Activated CD4-positive, alpha-beta T cell treated with anti-CD3 and anti-CD28 coated beads, Interleukin-2, Interleukin-4, amounts not matched to agents 100 ng/mL and 50 ng/mL, durations not matched to agents 16 hours and 8 hours (primary cell): ENCODE measurements around the gene PSAPL1.

ENCODE experiments used
- DNase-seq: peaks from one replicate; pipeline ENCODE4 v3.0.0-alpha.2; 2020; ENCODE audit warnings: low spot score

Gene PSAPL1, protein sequence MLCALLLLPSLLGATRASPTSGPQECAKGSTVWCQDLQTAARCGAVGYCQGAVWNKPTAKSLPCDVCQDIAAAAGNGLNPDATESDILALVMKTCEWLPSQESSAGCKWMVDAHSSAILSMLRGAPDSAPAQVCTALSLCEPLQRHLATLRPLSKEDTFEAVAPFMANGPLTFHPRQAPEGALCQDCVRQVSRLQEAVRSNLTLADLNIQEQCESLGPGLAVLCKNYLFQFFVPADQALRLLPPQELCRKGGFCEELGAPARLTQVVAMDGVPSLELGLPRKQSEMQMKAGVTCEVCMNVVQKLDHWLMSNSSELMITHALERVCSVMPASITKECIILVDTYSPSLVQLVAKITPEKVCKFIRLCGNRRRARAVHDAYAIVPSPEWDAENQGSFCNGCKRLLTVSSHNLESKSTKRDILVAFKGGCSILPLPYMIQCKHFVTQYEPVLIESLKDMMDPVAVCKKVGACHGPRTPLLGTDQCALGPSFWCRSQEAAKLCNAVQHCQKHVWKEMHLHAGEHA

GRCh38 chr4:7434766-7435150 lies at the start of gene PSAPL1:
Gene PSAPL1 (minus strand): TSS chr4:7434930. CDS start chr4:7434879, 51 bp downstream.
- no peak for DNase-seq

GRCh38 chr4:7481227-7481626 lies 46.5 kb upstream of the PSAPL1 start:
- no peak for DNase-seq

GRCh38 chr4:7480423-7480822 lies 45.7 kb upstream of the PSAPL1 start:
- DNase-seq, result no peak

DNA sequence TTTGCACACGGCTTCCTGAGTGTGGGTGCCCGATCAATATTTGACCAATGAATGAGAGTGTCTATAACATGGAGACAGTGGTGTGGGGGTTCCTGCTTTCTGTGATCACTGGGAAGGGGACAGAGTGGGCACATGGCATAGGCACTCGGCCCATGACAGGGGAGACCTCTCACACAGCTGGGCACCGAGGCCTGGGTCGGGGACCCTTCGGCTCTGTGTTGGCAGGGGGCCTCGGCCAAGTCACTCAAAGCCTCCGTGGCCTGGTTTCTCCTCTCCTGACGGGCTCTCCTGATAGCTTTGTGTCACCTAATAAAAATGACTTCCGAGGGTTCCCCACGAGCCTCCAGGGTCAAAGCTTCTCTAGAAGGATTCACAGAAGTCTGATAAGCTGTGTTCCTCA lies 43.9 kb upstream of the PSAPL1 start:
- no peak for DNase-seq

DNA sequence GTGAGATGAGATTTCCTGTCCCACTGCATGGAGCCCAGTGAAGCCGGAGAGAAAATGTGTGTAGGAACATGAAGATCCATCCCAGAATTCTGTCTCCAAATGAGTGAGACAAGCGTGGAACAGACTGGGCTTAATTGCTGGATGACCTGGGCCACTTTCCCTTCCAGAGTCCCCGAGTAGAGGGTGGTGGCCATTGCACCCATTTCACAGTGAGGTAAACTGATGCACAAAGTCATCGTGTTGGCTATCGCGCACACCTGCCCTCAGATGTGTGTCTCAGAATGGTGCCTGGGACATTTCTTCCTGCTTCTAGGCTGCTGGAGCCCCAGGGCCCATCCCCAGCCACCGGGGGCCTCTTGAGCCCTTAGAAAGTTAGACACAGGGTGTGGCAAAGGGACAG lies 43.0 kb upstream of the PSAPL1 start:
- no peak for DNase-seq

GRCh38 chr4:7476820-7477219 lies 42.1 kb upstream of the PSAPL1 start:
- no peak for DNase-seq

DNA sequence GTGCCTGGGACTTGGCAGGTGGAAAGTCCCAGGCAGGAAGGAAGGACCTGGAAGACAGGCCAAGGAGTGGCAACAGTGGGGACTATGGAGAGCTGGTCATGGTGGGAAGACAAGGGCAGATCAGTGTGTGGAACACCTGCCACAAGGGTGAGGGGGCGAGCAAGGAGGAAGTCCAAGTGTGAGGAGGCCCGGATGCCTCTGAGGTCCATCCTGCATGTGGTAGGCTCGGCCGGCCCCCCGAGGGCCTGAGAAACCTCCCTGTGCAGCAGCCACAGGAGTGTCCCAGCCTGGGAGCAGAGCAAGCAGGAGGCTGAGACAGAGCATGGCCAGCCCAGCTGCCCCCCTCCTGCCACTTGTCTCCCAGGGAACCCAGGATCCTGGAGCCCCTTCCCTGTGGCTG lies 40.5 kb upstream of the PSAPL1 start:
- no peak for DNase-seq

- DNase-seq, result no peak
Measured at GRCh38 chr4:7474320-7474719, 39.6 kb upstream of the PSAPL1 start.

DNA sequence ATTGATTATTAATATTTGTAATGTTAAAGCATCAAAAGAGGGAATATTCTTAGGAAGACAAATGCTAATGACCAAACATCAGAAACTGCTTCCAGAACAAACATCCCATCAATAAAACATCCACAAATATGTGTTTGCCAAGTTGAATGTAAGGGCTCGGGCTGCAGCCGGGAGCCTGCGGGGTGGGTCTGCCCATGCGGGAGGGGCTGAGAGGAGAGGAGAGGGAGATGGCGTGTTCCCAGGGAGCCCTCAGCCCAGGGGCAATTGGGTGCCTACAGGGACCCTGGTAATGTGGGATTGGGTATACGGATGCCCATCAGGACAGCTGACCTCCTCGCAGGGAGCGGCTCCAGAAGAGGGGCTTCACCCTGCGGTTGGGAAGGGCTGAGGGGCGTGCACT lies 38.4 kb upstream of the PSAPL1 start:
- DNase-seq, result no peak

- no peak for DNase-seq
Measured at GRCh38 chr4:7472442-7473013, 37.8 kb upstream of the PSAPL1 start.

DNA sequence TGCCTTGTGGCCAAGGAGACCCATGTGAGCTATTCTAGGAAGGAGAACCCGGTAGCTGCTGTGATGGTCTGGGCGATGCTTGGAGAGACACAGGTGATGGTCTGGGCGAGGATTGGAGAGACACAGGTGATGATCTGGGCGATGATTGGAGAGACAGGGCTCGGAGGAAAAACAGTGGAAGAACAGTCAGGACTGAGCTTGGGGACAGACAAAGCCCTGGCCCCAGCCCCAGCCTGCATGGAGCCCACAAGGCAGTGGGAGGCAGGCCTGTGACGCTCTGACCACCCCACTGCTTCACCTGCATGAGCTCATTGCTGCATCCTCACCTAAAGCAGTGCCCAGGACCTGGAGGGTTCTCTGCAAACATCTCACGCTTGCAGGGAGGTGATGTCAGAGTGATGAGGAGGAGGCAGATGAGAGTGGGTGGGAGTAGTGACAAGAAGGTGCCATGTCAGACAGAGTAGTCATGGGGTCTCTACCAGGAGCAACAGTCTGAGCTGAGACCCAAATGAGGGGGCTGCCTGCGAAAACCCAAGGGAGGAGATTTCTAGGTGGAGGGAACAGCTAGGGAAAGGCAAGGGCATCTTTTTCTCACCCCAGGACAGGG lies 35.9 kb upstream of the PSAPL1 start:
- no peak for DNase-seq

GRCh38 chr4:7470111-7470510 lies 35.4 kb upstream of the PSAPL1 start:
- no peak for DNase-seq

DNA sequence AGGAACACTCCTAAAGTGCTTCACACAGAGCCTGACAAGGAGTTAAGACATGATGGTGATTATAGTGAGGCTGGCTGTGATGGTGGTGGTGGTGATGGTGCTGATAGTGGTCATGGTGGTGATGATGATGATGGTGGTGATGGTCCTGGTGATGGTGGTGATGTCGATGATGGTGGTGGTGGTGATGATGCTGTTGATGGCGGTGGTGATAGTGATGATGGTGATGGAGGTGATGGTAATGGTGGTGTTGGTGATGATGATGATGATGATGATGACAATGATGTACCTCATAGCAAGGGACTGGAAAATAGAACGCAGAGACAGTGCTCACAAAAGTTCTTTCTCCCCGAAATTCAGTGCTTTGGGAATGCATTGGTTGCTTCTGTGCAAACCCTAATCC lies 34.3 kb upstream of the PSAPL1 start:
- DNase-seq, result no peak

GRCh38 chr4:7467471-7467870 lies 32.7 kb upstream of the PSAPL1 start:
- DNase-seq, result no peak

DNA sequence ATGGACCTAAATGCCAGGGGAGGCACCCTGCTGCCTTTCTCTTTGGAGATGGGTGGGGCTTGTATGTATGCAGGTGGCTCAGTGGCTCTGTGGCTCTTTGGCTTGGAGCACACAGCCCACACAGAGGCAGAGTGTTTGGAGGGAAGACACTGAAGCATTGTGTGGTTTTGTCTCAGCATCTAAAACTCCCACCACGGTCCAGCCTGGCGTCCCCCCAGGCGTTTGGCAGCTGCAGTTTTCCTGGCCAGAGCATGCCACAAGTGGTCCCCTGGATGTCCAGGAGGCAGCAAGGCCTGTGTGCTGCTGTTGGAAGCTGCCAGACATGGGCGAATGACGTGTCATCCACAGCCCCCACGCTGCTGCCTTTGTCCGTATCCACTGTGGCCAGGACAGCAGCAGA lies 32.2 kb upstream of the PSAPL1 start:
- DNase-seq, result no peak

DNA sequence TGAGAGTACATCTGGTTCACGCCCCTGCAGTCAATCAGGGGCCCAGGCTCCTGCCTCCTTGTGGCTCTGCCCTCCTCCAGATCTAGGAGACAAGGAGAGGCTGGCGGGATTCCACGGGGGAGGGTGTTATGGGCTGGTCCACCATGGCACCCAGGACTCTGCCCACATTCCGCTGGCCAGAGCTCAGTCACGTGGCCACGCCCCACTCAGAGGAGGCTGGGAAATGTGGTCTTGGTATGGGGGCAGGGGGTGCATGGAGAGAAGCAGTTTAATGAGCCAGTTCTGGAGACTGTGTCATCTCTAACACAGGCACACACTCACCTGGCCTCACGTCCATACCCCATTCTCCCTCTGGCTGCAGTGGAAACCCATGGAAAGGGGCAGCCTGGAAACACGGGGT lies 31.5 kb upstream of the PSAPL1 start:
- DNase-seq, result no peak

DNA sequence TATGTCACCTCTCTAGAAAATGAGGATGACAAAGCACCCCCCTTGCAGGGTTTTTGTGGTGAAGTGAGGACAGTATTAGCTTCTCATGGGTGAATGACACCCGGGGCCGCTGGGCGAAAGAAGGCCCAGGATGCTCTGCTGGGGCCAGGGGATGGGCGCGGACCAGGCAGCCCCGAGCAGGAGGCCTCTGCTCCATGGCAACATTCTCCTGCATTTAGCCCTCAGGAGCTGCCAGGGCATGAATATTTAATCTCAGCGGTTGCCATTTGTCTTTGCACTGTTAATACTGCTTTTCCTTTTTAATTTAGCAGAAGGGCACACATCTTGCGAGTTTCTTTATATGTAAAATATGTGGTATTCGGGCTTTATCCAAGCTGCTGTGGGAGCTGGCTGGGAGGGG lies 30.3 kb upstream of the PSAPL1 start:
- DNase-seq, result no peak

DNA sequence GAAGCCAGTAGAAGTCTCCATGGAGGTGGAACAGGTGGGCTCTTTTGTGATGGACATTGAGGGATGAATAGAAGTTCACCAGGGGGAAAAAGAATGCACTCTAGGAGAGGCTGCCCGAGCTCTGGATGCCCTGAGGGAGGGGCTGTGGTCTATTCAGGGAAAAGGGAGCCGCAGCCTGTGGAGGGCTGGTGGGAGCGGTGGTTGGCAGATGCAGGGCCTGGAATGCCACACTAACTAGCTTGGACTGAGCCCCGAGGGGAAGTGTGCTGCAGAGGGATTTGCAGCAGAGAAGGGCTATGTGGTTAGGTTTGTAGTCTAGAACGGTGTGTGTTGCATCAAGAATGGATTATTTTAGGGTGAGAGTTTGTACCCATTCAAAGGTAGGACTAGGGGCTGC lies 29.5 kb upstream of the PSAPL1 start:
- no peak for DNase-seq

DNA sequence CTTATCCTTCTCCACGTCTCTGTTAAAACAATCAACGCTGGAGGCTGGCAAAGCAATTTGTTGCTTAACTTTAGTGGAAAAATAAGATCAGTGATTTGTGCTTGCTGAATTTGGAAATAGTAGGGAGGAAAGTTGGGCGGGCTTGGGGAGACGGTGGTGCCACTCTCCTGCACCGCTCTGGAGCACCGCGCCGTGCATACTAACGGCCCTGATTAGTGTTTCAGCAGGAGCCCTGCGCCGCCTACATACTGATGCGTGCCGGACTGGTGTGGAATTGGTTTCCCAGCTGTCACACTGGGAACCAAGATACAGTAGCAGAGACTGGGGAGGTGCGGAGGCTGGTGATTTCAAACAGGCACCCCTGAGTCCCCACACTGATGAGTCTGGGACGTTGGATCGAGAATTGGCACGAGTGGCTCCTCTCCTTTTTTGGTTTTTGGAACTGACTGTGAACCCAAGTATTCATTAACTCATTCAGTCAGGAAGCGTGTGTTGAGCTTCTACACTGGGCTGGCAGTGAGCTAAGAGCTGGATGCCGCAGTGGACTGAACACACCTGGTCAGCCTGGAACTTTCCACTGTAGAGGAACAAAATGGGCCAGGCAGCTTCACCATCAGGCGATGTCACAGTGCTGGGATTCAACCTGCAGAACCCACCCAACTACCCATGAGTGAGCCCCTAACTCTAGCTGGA lies 29.0 kb upstream of the PSAPL1 start:
- DNase-seq, result no peak

- no peak for DNase-seq
Measured at GRCh38 chr4:7462509-7462971, 27.8 kb upstream of the PSAPL1 start.

GRCh38 chr4:7461230-7461629 lies 26.5 kb upstream of the PSAPL1 start:
- DNase-seq, result no peak

GRCh38 chr4:7460566-7460965 lies 25.8 kb upstream of the PSAPL1 start:
- DNase-seq, result no peak

GRCh38 chr4:7459471-7459870 lies 24.7 kb upstream of the PSAPL1 start:
- DNase-seq, result no peak
